ENCODE measurements around the gene PRSS2.

GRCh38 chr7:142789441-142789840 is 18.7 kb downstream of the PRSS2 start:
- TF ChIP-seq CTCF (conservative IDR thresholded peaks at IDR 0.05; ENCODE audit: low read depth, low read length) (no peak), EZH2 (IDR thresholded peaks at IDR 0.05; ENCODE audit: borderline replicate concordance, low read depth, low read length, poor library complexity, severe bottlenecking) (no peak)
